HG02885 (cell line): ENCODE measurements around the gene ERG.

Experiments used
- ATAC-seq: cut with Tn5 transposase; IDR thresholded peaks from one replicate; pipeline ENCODE4 v1.9.1; 2021; ENCODE audit warnings: mild to moderate bottlenecking; ENCODE audit not compliant: unreplicated experiment, poor library complexity

The ERG gene, protein sequence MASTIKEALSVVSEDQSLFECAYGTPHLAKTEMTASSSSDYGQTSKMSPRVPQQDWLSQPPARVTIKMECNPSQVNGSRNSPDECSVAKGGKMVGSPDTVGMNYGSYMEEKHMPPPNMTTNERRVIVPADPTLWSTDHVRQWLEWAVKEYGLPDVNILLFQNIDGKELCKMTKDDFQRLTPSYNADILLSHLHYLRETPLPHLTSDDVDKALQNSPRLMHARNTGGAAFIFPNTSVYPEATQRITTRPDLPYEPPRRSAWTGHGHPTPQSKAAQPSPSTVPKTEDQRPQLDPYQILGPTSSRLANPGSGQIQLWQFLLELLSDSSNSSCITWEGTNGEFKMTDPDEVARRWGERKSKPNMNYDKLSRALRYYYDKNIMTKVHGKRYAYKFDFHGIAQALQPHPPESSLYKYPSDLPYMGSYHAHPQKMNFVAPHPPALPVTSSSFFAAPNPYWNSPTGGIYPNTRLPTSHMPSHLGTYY

GRCh38 chr21:38498057-38498833, at the start of gene ERG:
TSS of gene ERG (minus strand) at chr21:38498477. CDS start at chr21:38498380, 97 bp downstream.
- ATAC-seq = no peak

DNA sequence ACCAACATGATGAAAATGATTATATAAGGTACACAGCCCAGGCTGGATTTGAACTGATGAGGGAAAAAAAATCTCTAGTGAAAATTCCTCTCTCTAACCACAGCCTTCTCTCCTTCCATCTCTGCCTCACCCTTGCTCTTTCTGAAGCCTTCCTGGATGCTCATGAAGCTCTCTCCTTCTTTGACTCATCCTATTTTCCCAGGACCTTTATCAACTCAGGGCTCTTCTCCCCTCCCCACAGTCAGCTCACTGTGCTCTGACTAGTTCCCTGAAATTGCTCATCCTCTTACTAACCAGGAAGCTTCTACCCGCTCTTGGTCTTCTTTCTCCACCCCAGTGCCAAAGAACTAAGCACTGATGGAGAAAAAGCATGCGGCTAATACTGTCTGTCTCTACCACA, 46.4 kb upstream of the ERG start:
- no peak for ATAC-seq

DNA sequence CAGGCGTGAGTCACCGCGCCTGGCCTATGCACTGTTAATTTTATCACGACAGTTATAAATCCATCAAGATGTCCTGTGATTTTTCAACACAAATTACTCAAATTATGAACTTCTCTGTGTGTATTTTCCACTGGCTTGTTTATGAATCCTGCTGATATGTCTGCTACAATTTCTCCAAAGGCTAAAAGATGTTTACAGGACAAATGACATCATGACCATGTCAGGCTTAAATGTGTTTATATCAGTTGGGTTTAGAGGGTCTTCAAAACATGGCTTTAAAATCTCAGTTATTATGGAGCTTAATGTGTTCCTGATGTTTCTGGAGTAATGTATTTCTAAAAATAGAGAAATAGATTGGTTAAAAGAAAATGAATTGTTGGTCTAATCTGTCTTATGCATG, 44.0 kb upstream of the ERG start:
- ATAC-seq = no peak

GRCh38 chr21:38538353-38538752, 40.1 kb upstream of the ERG start:
- ATAC-seq = no peak

DNA sequence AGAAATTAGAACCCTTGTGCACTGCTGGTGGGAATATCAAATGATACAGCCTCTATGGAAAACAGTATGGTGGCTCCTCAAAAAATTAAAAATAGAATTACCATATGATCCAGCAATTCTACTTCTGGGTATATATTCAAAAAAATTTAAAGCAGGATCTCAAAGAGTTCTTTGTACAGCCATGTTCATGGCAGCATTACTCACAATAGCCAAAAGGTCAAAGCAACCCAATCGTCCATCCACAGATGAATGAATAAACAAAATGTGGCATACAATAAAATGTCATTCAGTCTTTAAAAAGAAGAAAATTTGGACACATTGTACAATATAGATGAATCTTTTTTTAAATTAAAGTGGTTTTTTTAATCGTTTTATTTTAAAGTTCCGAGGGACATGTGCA, 36.3 kb upstream of the ERG start:
- no peak for ATAC-seq

DNA sequence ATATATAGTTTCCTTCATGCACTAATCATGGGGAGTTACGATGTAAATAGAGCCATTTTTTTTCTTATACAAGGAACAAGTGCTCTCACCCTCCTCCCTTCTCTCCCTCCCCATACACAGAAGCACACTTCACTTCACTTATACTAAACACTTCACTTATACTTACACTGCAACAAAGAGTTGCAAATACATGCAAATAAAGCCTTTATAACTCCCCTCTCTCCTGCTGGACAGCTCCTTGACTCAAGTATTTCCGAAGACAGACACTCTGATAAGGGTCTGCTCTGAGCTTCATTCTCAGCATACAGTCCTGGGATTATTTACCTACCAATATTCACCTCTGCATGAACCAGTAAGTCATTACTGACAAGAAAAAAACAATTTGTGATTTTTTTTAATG, 35.6 kb upstream of the ERG start:
- no peak for ATAC-seq

DNA sequence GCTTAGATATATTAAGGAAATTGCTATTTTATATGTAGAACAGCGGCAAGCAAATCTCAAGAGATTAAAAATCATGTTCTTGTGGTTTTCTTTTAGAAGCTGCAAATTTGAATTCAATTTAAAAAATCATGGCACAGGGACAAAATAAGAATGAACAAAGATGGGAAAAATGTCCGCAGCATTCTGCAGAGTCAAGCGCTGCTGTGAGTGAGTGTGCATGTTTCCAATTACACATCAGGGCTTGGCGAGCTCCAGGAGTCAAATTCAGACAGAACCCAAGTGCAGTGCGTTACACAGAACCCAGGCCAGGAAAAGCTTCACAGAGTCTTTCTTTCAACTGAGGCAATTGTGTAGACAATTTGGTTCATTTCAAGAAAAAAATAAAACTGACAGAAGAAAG, 33.3 kb upstream of the ERG start:
- no peak for ATAC-seq

GRCh38 chr21:38531039-38531541, 32.8 kb upstream of the ERG start:
- no peak for ATAC-seq

GRCh38 chr21:38527737-38528136, 29.5 kb upstream of the ERG start:
- no peak for ATAC-seq

DNA sequence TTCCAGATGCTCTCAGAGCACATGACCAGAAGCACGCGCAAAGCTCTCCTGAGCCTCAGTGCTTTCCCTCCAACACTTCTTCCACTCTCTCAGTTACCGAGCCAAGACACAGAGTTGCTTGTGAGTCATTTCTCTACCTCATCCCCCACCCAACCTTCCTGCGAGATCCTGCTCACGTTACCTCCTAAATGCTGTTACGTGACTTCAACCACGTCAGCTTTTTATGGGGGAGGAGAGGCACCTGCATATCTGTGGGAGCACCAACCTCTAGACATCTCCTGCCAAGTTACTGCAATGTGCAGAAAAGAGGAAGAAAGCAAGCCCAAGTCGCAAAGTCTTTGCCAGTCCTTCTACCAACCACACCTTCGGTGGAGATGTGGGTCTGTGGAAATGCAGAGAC, 27.2 kb upstream of the ERG start:
- no peak for ATAC-seq

DNA sequence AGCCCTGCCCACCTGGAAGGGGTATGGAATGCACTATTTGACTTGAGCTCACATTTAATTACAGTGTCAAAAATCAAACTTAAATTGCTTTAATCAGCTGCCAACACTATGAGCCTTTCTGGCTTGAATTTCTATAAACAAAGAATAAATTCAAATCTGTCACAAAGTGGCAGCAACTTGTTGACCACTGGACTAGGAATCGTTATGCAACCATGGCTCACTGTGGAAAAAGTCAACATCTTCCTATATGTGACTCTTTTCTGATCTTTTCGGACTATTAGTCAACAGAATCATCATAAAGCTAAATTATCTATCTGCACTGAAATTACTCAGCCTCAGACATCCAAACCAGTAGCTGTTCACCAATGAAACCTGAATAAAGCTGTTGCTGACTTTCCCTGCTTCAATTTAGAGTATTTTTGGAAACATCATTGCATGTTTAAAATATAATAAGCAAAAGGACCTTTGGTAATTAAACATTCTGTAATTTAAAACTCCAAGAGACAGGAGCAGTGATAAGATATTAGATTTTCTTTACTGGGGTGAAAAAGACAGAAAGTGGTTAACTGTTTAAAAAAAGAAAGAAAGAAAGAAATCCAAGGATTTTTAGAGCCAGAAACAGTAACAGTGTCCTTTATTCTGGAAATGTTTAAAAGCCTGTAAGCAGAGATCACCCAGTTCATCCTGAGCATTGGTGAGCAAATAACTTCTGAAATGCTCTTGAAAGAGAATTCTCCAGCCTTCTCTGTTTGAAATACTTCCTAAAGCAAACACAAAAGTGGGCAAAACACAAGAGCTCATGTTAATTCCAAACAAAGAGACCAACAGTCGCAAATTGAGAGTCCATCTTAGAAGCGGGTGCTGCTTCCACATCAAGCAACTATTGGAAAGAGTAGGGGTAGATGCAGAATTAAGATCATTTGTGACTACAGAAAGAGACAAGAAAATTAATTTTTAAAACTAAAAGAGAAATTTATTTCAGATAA, 26.2 kb upstream of the ERG start:
- no peak for ATAC-seq

DNA sequence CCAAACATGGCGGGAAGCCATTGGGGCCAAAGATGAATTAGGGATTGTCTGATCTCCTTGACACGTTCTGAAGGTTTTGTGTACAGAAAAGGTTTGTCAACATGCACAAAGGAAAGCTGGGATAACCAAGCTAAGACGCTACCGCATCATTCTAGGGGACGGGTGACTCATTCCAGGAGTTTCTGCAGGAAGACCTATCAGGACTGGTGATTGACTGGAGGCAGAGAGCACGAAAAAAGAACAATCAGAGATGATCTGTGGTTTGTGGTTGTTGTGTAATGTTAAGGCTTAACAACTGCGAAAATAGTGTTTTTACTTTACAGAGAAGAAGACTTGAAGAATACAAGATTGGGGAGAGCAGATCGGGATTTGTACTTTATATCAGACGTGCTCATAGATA, 22.2 kb upstream of the ERG start:
- no peak for ATAC-seq

GRCh38 chr21:38511662-38512243, 13.5 kb upstream of the ERG start:
- ATAC-seq = no peak

GRCh38 chr21:38511198-38511597, 12.9 kb upstream of the ERG start:
- no peak for ATAC-seq

GRCh38 chr21:38507374-38507942, 9.2 kb upstream of the ERG start:
- ATAC-seq = no peak

- ATAC-seq = no peak
Measured at GRCh38 chr21:38506661-38507281, 8.5 kb upstream of the ERG start.

GRCh38 chr21:38505654-38506523, 7.6 kb upstream of the ERG start:
- ATAC-seq = peak; percentile 47

DNA sequence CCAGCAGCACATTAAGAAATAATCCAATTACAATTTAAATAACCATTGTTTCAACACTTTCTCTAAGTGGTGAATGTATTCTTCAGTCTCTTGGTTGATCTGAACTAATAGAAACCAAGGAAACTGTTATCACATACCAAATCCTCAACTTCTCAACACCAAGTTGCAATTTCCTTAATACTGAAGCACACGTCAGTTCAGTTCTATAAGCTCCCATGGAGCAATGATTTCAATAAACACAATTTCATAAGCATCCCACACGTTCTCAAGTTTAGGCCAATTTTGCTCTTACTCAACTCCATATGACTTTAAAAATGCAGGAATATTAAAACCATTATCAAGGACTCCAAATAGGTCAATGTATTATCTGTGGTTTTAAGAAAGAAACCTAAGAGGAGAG, 5.8 kb upstream of the ERG start:
- no peak for ATAC-seq
